Upper lobe of left lung (tissue), 4 donors: Measurements from ENCODE around the gene PRDM16.

ENCODE experiments used
- CTCF ChIP-seq, 6 experiments: fragments of 450-650 bp in 4 of 6; fragments of 200-600 bp in 2 of 6; sonication (generic) in 2 of 6; IDR thresholded peaks; one replicate each; pipeline ENCODE4 v1.5.1; 2016 to 2019; ENCODE audit warnings: antibody characterized with exemption in 6 of 6
- EP300 ChIP-seq, 4 donors: sonication (generic); formaldehyde crosslinking; IDR thresholded peaks; one replicate each; pipeline ENCODE4 v1.5.1; 2017; ENCODE audit warnings: antibody characterized with exemption in 4 of 4, control low read depth in 2 of 4
- POLR2AphosphoS5 ChIP-seq, 2 donors: sonication (generic); formaldehyde crosslinking; IDR thresholded peaks; one replicate each; pipeline ENCODE4 v1.5.1; 2017; ENCODE audit warnings: antibody characterized with exemption in 2 of 2

GRCh38 chr1:3462356-3463012, 393.5 kb downstream of the PRDM16 start:
- TF ChIP-seq CTCF (IDR thresholded peaks at IDR 0.05) (no peak), POLR2AphosphoS5 (IDR thresholded peaks at IDR 0.05) (no peak), EP300 (IDR thresholded peaks at IDR 0.05) (no peak)
